SJCRH30 (cell line): ENCODE measurements around the gene SMIM45.
"Not testable (repeated sequence)": the region's sequence is repeated elsewhere in the genome, so short reads cannot be mapped to it uniquely, and the experiment has no call there.

ENCODE experiments used
- DNase-seq, 2 experiments: peaks; one replicate each; pipeline ENCODE4 v3.0.0-alpha.2; 2015 to 2020
- H3K27ac ChIP-seq: fragments of 250-450 bp; sonication (Bioruptor Pico); 2 replicates; pipeline ENCODE4 v1.5.1; 2020; ENCODE audit warnings: mild to moderate bottlenecking, moderate library complexity
- H3K27me3 ChIP-seq: fragments of 250-450 bp; sonication (Bioruptor Pico); 2 replicates; pipeline ENCODE4 v1.5.1; 2020; ENCODE audit warnings: mild to moderate bottlenecking, moderate library complexity
- H3K36me3 ChIP-seq: fragments of 250-450 bp; sonication (Bioruptor Pico); 2 replicates; pipeline ENCODE4 v1.5.1; 2020; ENCODE audit warnings: mild to moderate bottlenecking, moderate library complexity
- H3K4me1 ChIP-seq: fragments of 250-450 bp; sonication (Bioruptor Pico); 2 replicates; pipeline ENCODE4 v1.5.1; 2020; ENCODE audit warnings: mild to moderate bottlenecking, moderate library complexity
- H3K4me3 ChIP-seq: fragments of 250-450 bp; sonication (Bioruptor Pico); 2 replicates; pipeline ENCODE4 v1.5.1; 2020; ENCODE audit warnings: mild to moderate bottlenecking, moderate library complexity
- H3K9me3 ChIP-seq: fragments of 250-450 bp; sonication (Bioruptor Pico); replicated peaks from 2 replicates; pipeline ENCODE4 v1.5.1; 2020; ENCODE audit warnings: mild to moderate bottlenecking, moderate library complexity

Gene SMIM45

GRCh38 chr22:41939981-41940831 is 11.7 kb upstream of the SMIM45 start:
- no peak overlapping the region for H3K27ac ChIP-seq

GRCh38 chr22:41940832-41941765 is 10.9 kb upstream of the SMIM45 start:
- Histone ChIP-seq H3K4me3 (no peak overlapping the region), H3K27ac (no peak overlapping the region), H3K27me3 (no peaks in the 10 kb centered on the region), H3K36me3 (peaks cover 61% of the 10 kb centered on the region), H3K4me1 (no peaks in the 10 kb centered on the region), H3K9me3 (no peaks in the 10 kb centered on the region)
- DNase-seq = peak; percentile 69 to 84

More at GRCh38 chr22:41939981-41940831, 11.7 kb upstream of the SMIM45 start:
- Histone ChIP-seq H3K36me3 (peaks cover 60% of the 10 kb centered on the region), H3K27me3 (no peaks in the 10 kb centered on the region), H3K4me3 (no peak overlapping the region), H3K4me1 (no peaks in the 10 kb centered on the region), H3K9me3 (no peaks in the 10 kb centered on the region)
- no peak for DNase-seq

- H3K4me3 ChIP-seq = no peak overlapping the region
- H3K36me3 ChIP-seq = peaks cover 44% of the 10 kb centered on the region
- no peaks in the 10 kb centered on the region for H3K9me3 ChIP-seq
- H3K27me3 ChIP-seq = no peaks in the 10 kb centered on the region
- DNase-seq = no peak
- no peak overlapping the region for H3K27ac ChIP-seq
- H3K4me1 ChIP-seq = no peaks in the 10 kb centered on the region
These were observed 8.2 kb upstream of the SMIM45 start for GRCh38 chr22:41943661-41944209.

GRCh38 chr22:41946629-41947423 is 5.1 kb upstream of the SMIM45 start, which contains the start of gene CENPM:
Gene CENPM, minus strand, starts transcription at chr22:41947152. Its CDS starts 76 bp downstream, at chr22:41947076.
- H3K4me1 ChIP-seq = no peaks in the 10 kb centered on the region
- H3K4me3 ChIP-seq = peak within 1 kb of the TSS; percentile 83
- H3K27me3 ChIP-seq = no peaks in the 10 kb centered on the region
- peaks cover 24% of the 10 kb centered on the region for H3K36me3 ChIP-seq
- H3K27ac ChIP-seq = peak within 1 kb of the TSS; percentile 92
- DNase-seq = peak; percentile 97
- no peaks in the 10 kb centered on the region for H3K9me3 ChIP-seq

- Histone ChIP-seq H3K9me3 (no peaks in the 10 kb centered on the region), H3K27me3 (no peaks in the 10 kb centered on the region), H3K4me1 (no peaks in the 10 kb centered on the region), H3K27ac (peak overlapping the region; percentile 92), H3K36me3 (peaks cover 20% of the 10 kb centered on the region), H3K4me3 (peak overlapping the region; percentile 83)
- DNase-seq = no peak
These were observed 4.4 kb upstream of the SMIM45 start for GRCh38 chr22:41947424-41948080.

GRCh38 chr22:41948142-41948541 is 3.8 kb upstream of the SMIM45 start:
- Histone ChIP-seq H3K4me1 (no peaks in the 10 kb centered on the region), H3K4me3 (no peak overlapping the region), H3K9me3 (no peaks in the 10 kb centered on the region), H3K36me3 (peaks cover 20% of the 10 kb centered on the region), H3K27me3 (no peaks in the 10 kb centered on the region), H3K27ac (no peak overlapping the region)
- no peak for DNase-seq

GRCh38 chr22:41948928-41949296 is 3.0 kb upstream of the SMIM45 start:
- H3K27ac ChIP-seq, H3K4me3 ChIP-seq, H3K27me3 ChIP-seq, DNase-seq, H3K4me1 ChIP-seq, H3K9me3 ChIP-seq: not testable (repeated sequence)
- peaks cover 13% of the 10 kb centered on the region for H3K36me3 ChIP-seq

- Histone ChIP-seq H3K4me3 (no peak overlapping the region), H3K36me3 (peaks cover 8% of the 10 kb centered on the region), H3K4me1 (no peaks in the 10 kb centered on the region), H3K27ac (no peak overlapping the region), H3K9me3 (no peaks in the 10 kb centered on the region), H3K27me3 (no peaks in the 10 kb centered on the region)
- DNase-seq = no peak
These were observed 2.5 kb upstream of the SMIM45 start for GRCh38 chr22:41949297-41949965.

GRCh38 chr22:41952713-41953112 is 763 bp downstream of the SMIM45 start:
- Histone ChIP-seq H3K27ac (no peak overlapping the region), H3K4me1 (no peaks in the 10 kb centered on the region), H3K4me3 (no peak overlapping the region), H3K9me3 (no peaks in the 10 kb centered on the region), H3K36me3 (no peaks in the 10 kb centered on the region), H3K27me3 (no peaks in the 10 kb centered on the region)
- DNase-seq = no peak

GRCh38 chr22:41957941-41958556 is 6.1 kb downstream of the SMIM45 start:
- no peak for DNase-seq
- Histone ChIP-seq H3K9me3 (no peaks in the 10 kb centered on the region), H3K36me3 (no peaks in the 10 kb centered on the region), H3K27ac (no peak overlapping the region), H3K4me1 (peaks cover 2% of the 10 kb centered on the region; the same call in 1 of the 2 replicates), H3K27me3 (no peaks in the 10 kb centered on the region), H3K4me3 (no peak overlapping the region)

- no peak overlapping the region for H3K27ac ChIP-seq
These were observed 11.6 kb downstream of the SMIM45 start for GRCh38 chr22:41963453-41964111.

GRCh38 chr22:41964112-41964491 is 12.2 kb downstream of the SMIM45 start:
- no peaks in the 10 kb centered on the region for H3K36me3 ChIP-seq
- no peak overlapping the region for H3K4me3 ChIP-seq
- no peaks in the 10 kb centered on the region for H3K27me3 ChIP-seq
- no peak for DNase-seq
- H3K4me1 ChIP-seq = peaks cover 2% of the 10 kb centered on the region; the same call in 1 of the 2 replicates
- no peak overlapping the region for H3K27ac ChIP-seq
- no peaks in the 10 kb centered on the region for H3K9me3 ChIP-seq

More at GRCh38 chr22:41963453-41964111, 11.6 kb downstream of the SMIM45 start:
- no peak overlapping the region for H3K4me3 ChIP-seq
- no peaks in the 10 kb centered on the region for H3K9me3 ChIP-seq
- H3K27me3 ChIP-seq = no peaks in the 10 kb centered on the region
- no peak for DNase-seq
- H3K36me3 ChIP-seq = no peaks in the 10 kb centered on the region
- peaks cover 2% of the 10 kb centered on the region; the same call in 1 of the 2 replicates for H3K4me1 ChIP-seq
